ENCODE measurements around the gene RAPGEF4. TPM values are rescaled to one million over a fixed set of nuclear protein-coding genes. Genes with fewer than 3 reads are reported as not detected.

Gene RAPGEF4
- total and polyA plus RNA-seq, 8 donors: 3.6 to 23.7 (median 9.8) TPM; not detected in 1

DNA sequence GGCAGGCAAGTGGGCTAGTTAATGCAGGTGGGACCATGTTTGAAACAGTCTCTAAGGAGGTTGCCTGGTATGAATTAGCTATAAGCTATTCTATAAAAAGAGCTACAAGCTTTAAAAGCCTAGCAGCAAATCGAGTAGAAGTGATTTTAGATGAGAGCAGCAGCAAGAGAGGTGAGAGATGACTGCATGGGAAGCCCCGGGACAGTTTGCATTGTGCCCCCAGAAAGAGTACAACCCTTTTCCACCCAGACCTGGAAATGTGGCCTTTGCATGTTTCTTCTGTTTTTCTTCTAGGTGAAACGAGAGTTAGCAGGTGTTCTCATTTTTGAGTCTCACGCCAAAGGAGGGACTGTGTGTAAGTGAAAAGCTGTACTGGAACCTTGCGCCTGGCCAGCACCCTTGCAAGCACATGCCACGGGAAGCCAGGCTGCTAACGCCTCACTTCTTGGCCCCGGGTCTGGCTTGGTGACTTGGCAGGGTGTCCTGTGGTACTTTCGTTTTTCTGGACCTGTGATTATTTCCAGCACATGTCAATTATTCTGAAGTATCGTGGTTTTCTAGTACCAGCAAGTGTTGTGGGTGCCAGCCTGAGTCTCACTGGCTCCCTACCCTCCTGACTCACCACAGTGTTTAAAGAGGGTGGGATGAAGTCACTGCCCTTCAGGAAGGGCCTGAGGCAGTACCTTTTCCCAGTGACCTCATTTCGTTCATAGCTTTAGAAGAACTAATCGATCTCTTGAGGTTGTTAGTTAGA is 249.7 kb downstream of the RAPGEF4 start:
- intact Hi-C loops (cut with DNase I; ENCODE audit: low total_unique reads): no loop called here
- Histone ChIP-seq H3K27ac (peak overlapping the region in 1 of 5 donors; percentile 29), H3K9me3 (no peaks in the 10 kb centered on the region), H3K4me1 (peaks cover 0 to 10% (median 4%) of the 10 kb centered on the region in 4 donors), H3K27me3 (no peaks in the 10 kb centered on the region), H3K4me3 (no peak overlapping the region), H3K36me3 (no peaks in the 10 kb centered on the region)
- TF ChIP-seq POLR2AphosphoS5 (IDR thresholded peaks at IDR 0.05): no peak
- no peak for TF ChIP-seq POLR2A (IDR thresholded peaks at IDR 0.05)
- TF ChIP-seq, protein P1, sequence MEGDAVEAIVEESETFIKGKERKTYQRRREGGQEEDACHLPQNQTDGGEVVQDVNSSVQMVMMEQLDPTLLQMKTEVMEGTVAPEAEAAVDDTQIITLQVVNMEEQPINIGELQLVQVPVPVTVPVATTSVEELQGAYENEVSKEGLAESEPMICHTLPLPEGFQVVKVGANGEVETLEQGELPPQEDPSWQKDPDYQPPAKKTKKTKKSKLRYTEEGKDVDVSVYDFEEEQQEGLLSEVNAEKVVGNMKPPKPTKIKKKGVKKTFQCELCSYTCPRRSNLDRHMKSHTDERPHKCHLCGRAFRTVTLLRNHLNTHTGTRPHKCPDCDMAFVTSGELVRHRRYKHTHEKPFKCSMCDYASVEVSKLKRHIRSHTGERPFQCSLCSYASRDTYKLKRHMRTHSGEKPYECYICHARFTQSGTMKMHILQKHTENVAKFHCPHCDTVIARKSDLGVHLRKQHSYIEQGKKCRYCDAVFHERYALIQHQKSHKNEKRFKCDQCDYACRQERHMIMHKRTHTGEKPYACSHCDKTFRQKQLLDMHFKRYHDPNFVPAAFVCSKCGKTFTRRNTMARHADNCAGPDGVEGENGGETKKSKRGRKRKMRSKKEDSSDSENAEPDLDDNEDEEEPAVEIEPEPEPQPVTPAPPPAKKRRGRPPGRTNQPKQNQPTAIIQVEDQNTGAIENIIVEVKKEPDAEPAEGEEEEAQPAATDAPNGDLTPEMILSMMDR (IDR thresholded peaks at IDR 0.05): no peak
- TF ChIP-seq EP300 (IDR thresholded peaks at IDR 0.05): no peak
- DNase-seq: peak in 1 of 2 donors; percentile 53
- WGBS, 5 donors: 24 to 52% (median 43%) methylated on average over 12 of the region's 12 CpGs

DNA sequence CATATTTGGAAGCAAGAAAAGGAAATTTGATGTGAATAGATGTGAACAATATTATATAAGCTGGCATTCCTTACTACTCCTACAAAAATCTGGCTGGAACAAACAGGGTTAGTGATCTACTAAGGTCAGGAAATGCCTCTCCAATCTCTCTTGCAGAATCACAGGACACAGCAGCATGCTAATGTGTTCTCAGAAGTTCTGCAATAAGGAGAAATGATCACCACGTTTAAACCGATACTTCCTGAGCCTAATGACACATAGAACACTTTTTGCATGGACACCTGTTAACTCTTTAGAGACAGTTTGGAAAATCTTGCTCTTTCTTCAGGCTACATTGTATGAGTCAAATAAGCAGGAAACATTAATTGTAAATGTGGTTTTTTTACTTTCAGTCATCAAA is 250.4 kb downstream of the RAPGEF4 start:
- Histone ChIP-seq H3K9me3 (no peaks in the 10 kb centered on the region), H3K4me3 (no peak overlapping the region), H3K27me3 (no peaks in the 10 kb centered on the region), H3K36me3 (no peaks in the 10 kb centered on the region), H3K27ac (no peak overlapping the region), H3K4me1 (peaks cover 0 to 10% (median 4%) of the 10 kb centered on the region in 4 donors)
- intact Hi-C loops (cut with DNase I; ENCODE audit: low total_unique reads): no loop called here
- DNase-seq: no peak
- 16 to 26% (median 21%) methylated on average over 2 of the region's 2 CpGs for WGBS, 5 donors
- no peak for TF ChIP-seq EP300 (IDR thresholded peaks at IDR 0.05)
- no peak for TF ChIP-seq POLR2AphosphoS5 (IDR thresholded peaks at IDR 0.05)
- TF ChIP-seq POLR2A (IDR thresholded peaks at IDR 0.05): no peak
- TF ChIP-seq, protein P1 (IDR thresholded peaks at IDR 0.05): no peak

DNA sequence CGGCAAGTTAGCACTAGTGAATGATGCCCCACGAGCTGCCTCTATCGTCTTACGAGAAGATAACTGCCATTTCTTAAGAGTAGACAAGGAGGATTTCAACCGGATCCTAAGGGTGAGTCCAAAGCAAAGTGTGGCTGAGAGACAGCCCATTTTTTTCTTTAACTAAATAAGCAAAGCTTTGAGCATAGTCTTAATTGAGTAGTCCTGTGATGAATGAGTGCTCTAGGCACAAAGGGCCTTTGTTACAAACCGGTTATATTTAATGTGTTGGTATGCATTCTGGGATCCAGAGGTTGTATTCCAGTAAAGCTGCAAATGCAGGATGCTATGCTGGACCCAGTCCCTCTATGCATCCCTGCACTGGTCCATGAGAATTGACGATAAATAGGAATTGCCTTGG is 253.1 kb downstream of the RAPGEF4 start:
- TF ChIP-seq POLR2AphosphoS5 (IDR thresholded peaks at IDR 0.05): no peak
- 85 to 92% (median 87%) methylated on average over 7 of the region's 7 CpGs for WGBS, 5 donors
- no peaks in the 10 kb centered on the region for H3K9me3 ChIP-seq
- no peak overlapping the region for H3K4me3 ChIP-seq
- H3K27ac ChIP-seq: no peak overlapping the region
- H3K4me1 ChIP-seq: peaks cover 0 to 10% (median 4%) of the 10 kb centered on the region in 4 donors
- intact Hi-C loops (cut with DNase I; ENCODE audit: low total_unique reads): no loop called here
- H3K36me3 ChIP-seq: no peaks in the 10 kb centered on the region
- H3K27me3 ChIP-seq: no peaks in the 10 kb centered on the region
- DNase-seq: no peak

DNA sequence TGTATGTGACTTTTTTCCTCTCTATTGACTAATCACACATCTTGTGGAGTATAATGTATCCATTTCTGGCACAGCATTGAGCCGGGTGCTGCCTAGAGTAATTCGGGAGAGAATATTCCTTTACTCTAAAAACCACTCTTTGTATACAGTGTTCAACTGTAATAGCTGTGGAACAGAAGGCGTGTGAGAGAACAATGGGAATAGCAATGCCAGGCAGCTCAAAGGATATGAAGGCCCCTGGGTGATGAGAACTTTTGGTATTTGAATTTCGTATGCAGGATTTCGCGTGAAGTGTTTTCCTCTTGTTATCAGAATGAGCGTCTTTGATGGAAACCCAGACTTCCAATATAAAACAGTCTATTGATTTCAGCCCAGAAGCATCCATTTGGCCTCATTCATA is 255.4 kb downstream of the RAPGEF4 start:
- 88 to 95% (median 92%) methylated on average over 7 of the region's 7 CpGs for WGBS, 5 donors

More for the DNA sequence above, 255.4 kb downstream of the RAPGEF4 start:
- H3K4me1 ChIP-seq: peaks cover 0 to 13% (median 4%) of the 10 kb centered on the region in 4 donors
- no peak for DNase-seq
- H3K27ac ChIP-seq: no peak overlapping the region
- no peak overlapping the region for H3K4me3 ChIP-seq
- TF ChIP-seq EP300 (IDR thresholded peaks at IDR 0.05) (no peak), POLR2A (IDR thresholded peaks at IDR 0.05) (no peak), POLR2AphosphoS5 (IDR thresholded peaks at IDR 0.05) (no peak)
- TF ChIP-seq, protein P1 (IDR thresholded peaks at IDR 0.05): no peak
- no peaks in the 10 kb centered on the region for H3K36me3 ChIP-seq
- intact Hi-C loops (cut with DNase I; ENCODE audit: low total_unique reads): no loop called here
- no peaks in the 10 kb centered on the region for H3K27me3 ChIP-seq
- no peaks in the 10 kb centered on the region for H3K9me3 ChIP-seq

All from stomach (tissue), 9 donors.